GM12865 (cell line): ENCODE data around the gene SLC6A2.

ENCODE experiments used
- DNase-seq: peaks from one replicate; pipeline ENCODE4 v3.0.0; 2010; ENCODE audit warnings: low read depth
- H3K4me3 ChIP-seq: 2 replicates; pipeline ENCODE4 v1.5.1; 2011; ENCODE audit warnings: mild to moderate bottlenecking, low read depth, low read length, control low read depth
- TF ChIP-seq, protein P1 (sequence below): IDR thresholded peaks from 2 replicates; pipeline ENCODE4 v1.5.1; 2011; ENCODE audit warnings: low read length, control low read depth, low read depth, inconsistent platforms; ENCODE audit not compliant: insufficient read depth; ENCODE audit errors: missing control alignments

SLC6A2 gene

DNA sequence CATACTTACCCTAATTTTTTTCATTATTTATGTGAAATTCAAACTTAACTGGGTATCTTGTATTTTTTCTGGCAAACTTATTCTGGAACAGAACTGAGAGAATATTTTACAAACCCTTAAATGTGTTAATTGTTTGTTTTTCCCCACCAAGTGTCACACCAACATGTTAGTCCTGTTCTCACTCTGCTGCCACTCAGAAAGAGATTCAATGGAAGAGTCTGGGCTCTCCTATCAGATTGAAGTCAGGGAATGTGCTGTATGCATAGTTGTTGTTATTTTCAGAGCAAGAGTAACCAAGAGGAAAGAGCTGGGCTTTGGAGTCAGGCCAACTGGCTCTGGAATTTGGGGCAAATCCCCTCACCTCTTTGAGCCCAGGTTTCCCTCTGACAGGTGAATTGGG lies 43.2 kb downstream of the SLC6A2 start:
- no peak for DNase-seq
- no peak overlapping the region for H3K4me3 ChIP-seq
- TF ChIP-seq, protein P1, sequence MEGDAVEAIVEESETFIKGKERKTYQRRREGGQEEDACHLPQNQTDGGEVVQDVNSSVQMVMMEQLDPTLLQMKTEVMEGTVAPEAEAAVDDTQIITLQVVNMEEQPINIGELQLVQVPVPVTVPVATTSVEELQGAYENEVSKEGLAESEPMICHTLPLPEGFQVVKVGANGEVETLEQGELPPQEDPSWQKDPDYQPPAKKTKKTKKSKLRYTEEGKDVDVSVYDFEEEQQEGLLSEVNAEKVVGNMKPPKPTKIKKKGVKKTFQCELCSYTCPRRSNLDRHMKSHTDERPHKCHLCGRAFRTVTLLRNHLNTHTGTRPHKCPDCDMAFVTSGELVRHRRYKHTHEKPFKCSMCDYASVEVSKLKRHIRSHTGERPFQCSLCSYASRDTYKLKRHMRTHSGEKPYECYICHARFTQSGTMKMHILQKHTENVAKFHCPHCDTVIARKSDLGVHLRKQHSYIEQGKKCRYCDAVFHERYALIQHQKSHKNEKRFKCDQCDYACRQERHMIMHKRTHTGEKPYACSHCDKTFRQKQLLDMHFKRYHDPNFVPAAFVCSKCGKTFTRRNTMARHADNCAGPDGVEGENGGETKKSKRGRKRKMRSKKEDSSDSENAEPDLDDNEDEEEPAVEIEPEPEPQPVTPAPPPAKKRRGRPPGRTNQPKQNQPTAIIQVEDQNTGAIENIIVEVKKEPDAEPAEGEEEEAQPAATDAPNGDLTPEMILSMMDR, result no peak

DNA sequence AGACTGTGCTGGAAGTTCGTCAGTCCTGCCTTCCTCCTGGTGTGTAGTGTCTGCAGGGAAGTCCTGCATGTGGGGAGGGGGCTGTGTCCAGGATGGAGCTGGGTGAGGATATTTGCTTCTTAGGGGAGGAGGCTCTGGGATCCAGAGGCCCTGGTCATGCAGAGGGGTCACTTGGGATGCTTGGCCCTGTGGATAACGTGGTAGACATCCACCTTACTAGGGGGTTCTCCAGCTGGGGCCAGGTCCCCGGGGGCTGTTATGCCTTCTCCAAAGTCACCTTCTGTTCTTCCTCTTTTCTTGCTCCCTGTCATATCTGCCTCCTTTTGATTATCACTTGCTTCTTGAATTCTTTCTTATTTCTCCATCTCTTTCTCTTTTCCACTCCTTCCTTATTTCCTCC lies 43.8 kb downstream of the SLC6A2 start:
- TF ChIP-seq, protein P1, result no peak
- H3K4me3 ChIP-seq, result no peak overlapping the region
- no peak for DNase-seq

DNA sequence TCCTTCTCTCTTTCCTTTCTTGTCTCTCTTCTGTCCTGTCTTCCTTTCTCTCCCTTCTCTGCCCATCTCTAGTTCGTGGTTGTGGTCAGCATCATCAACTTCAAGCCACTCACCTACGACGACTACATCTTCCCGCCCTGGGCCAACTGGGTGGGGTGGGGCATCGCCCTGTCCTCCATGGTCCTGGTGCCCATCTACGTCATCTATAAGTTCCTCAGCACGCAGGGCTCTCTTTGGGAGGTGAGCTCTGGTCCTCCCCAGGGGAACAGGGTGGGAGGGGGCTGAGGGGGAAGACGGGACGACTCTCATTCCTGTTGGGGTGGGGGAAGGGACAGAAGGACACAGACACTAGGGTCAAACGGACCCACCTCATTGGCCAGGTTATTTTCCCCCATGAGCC lies 44.3 kb downstream of the SLC6A2 start:
- no peak overlapping the region for H3K4me3 ChIP-seq
- TF ChIP-seq, protein P1, result no peak
- DNase-seq, result no peak

DNA sequence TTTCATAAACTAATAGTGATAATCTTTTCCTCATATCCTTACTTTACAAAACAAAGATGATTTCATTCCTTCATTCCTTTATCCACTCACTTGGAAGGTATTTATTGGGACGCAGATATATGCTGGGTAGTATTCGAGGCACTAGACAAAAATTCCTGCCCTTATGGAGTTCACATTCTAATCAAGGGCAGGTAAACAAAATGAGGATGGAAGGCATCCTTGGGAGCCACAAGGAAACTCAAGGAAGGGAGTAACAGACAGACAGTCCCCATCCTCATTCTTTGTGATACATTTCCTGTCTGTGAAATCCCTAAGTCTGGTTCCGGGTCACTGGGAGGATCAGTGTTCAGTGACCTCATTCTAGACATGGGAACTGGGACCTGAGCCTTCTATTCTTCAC lies 45.2 kb downstream of the SLC6A2 start:
- TF ChIP-seq, protein P1, result no peak
- no peak for DNase-seq

DNA sequence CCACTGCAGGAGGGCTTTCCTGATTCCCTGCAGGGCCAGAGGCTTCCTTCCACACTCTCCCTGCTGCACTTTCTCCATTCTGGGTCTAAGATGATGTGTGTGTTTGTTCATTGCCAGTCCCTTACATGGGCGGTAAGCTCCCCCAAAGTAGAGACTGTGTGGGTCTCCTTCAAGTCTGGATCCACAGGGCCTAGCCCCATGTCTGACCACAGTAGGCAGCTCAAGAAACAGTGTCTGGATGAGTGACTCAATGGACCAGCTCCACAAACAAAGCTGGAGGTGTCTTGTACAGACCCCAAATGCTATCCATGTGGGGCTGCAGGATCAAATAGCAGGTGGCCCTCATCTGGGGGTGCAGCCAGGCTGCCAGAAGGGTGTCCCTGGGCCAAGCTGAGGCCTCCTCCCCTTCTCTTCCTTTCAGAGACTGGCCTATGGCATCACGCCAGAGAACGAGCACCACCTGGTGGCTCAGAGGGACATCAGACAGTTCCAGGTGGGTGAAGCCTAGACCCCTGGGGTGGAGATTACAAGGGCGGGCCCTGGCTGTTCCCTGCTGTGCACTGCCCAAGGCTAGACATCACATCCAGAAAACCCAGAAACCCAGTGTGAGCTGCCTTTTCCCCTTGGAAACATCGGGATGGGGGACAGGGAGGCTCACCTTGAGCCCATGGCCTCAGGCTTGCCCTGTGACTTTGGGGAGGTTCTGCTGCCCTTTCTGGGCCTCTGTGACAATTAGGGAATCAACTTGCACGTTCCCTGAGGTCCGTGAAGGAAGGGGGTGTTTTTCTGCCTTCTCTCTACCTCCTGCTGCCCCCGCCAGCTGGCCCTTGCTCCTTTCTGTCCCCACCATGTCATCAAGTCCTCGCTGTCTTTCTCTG lies 45.9 kb downstream of the SLC6A2 start:
- no peak overlapping the region for H3K4me3 ChIP-seq
- DNase-seq, result peak; percentile 63
- TF ChIP-seq, protein P1, result peak; percentile 56

More for the DNA sequence above, 45.2 kb downstream of the SLC6A2 start:
- no peak overlapping the region for H3K4me3 ChIP-seq

DNA sequence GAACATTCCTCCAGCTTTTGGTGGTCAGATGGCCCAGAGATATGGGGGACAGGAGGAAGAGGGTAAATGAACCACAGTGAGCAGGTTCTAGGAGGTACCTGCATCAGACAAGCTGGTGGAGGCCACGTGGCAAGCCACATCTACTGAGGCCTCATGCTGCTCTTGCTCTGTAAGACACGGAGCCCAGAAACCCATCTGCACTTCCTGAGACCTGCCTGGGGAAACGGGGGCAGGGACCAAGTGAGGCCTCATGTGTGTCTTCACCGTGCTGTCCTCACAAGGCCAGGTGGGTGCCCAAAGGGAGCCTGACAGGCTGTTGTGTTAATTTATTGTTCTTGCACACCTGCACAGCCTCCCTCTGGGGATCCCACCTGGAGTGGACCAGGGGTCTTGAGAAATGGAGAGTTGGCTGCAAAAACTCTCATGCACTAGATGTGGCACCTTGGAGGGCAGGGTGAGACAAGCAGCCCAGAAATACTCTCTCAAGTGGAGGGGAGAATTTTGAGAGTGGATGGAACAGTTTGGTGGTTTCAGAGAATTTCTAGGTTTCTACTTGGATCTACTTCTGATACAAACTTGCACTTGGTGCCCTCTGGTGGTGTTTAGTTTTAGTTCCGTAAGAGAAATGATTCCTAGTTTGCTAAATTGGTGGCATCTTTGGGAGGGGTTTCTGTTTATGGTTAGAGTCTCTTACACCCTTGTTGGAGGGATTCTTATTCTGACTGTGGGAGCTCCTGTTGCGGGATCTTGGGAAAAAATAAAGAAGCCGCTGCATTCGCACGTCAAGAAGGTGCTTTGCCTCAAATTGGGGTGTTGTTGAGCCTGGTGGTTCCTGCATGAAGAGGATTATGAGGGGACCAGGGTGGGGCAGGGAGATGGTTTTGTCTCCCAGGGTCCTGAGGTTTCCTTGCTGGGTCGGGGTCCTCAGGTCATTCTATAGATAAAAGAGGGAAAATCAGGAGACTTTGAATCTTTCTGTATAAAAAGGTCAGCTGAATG lies 47.5 kb downstream of the SLC6A2 start:
- peak; percentile 53 for DNase-seq
- H3K4me3 ChIP-seq, result no peak overlapping the region
- TF ChIP-seq, protein P1, result peak; percentile 21
